HUES64 (cell line): ENCODE data around the gene CDYL2.

ENCODE experiments used
- H3K27ac ChIP-seq: 2 replicates; pipeline ENCODE4 v1.7.0; 2013; ENCODE audit warnings: low read depth, low read length, inconsistent platforms
- H3K27me3 ChIP-seq: 2 replicates; pipeline ENCODE4 v1.6.1; 2013; ENCODE audit warnings: mild to moderate bottlenecking, low read length; ENCODE audit not compliant: insufficient read depth
- H3K36me3 ChIP-seq: 2 replicates; pipeline ENCODE4 v1.6.1; 2013; ENCODE audit warnings: mild to moderate bottlenecking, low read length; ENCODE audit not compliant: insufficient read depth
- H3K4me1 ChIP-seq: 2 replicates; pipeline ENCODE4 v1.6.1; 2013; ENCODE audit warnings: mild to moderate bottlenecking, low read length, moderate library complexity; ENCODE audit not compliant: insufficient read depth
- H3K4me3 ChIP-seq: 2 replicates; pipeline ENCODE4 v1.5.1; 2013; ENCODE audit warnings: mild to moderate bottlenecking, low read length, moderate library complexity
- H3K9ac ChIP-seq: 2 replicates; pipeline ENCODE4 v1.6.1; 2013; ENCODE audit warnings: mild to moderate bottlenecking, low read depth, low read length
- H3K9me3 ChIP-seq: 2 replicates; pipeline ENCODE4 v1.6.1; 2013; ENCODE audit warnings: low read depth, low read length; ENCODE audit not compliant: insufficient read depth
- WGBS: fragments of 150-250, 120-280 bp; methylation state at CpG from one replicate; pipeline ENCODE4 v1.1.7; 2013; ENCODE audit warnings: missing lambda C conversion rate; 5-methylcytosine and 5-hydroxymethylcytosine counted together

CDYL2 gene

GRCh38 chr16:80723981-80724380 lies 80.4 kb downstream of the CDYL2 start:
- no peaks in the 10 kb centered on the region for H3K4me1 ChIP-seq
- 0 out of 2 replicates have a peak, but pooled peaks cover 6% of the 10 kb centered on the region for H3K9me3 ChIP-seq
- no peak overlapping the region for H3K27ac ChIP-seq
- H3K27me3 ChIP-seq = no peaks in the 10 kb centered on the region
- H3K36me3 ChIP-seq = no peaks in the 10 kb centered on the region
- no peak overlapping the region for H3K4me3 ChIP-seq
- no peak overlapping the region for H3K9ac ChIP-seq

- Histone ChIP-seq H3K9me3 (0 out of 2 replicates have a peak, but pooled peaks cover 6% of the 10 kb centered on the region), H3K27ac (no peak overlapping the region), H3K36me3 (no peaks in the 10 kb centered on the region), H3K27me3 (no peaks in the 10 kb centered on the region), H3K4me3 (no peak overlapping the region), H3K9ac (no peak overlapping the region), H3K4me1 (0 out of 2 replicates have a peak, but pooled peaks cover 4% of the 10 kb centered on the region)
- 94% methylated on average over 4 of the region's 4 CpGs for WGBS
Measured at GRCh38 chr16:80723091-80723490, 81.3 kb downstream of the CDYL2 start.

- 0 out of 2 replicates have a peak, but pooled peaks cover 4% of the 10 kb centered on the region for H3K4me1 ChIP-seq
- 90% methylated on average over 5 of the region's 5 CpGs for WGBS
- no peaks in the 10 kb centered on the region for H3K9me3 ChIP-seq
Measured at GRCh38 chr16:80720804-80721371, 83.5 kb downstream of the CDYL2 start.

GRCh38 chr16:80719573-80719972 lies 84.8 kb downstream of the CDYL2 start:
- WGBS = 89% methylated on average over 2 of the region's 2 CpGs
- H3K4me3 ChIP-seq = no peak overlapping the region

More at GRCh38 chr16:80720804-80721371, 83.5 kb downstream of the CDYL2 start:
- Histone ChIP-seq H3K27me3 (no peaks in the 10 kb centered on the region), H3K36me3 (no peaks in the 10 kb centered on the region), H3K27ac (no peak overlapping the region), H3K9ac (no peak overlapping the region), H3K4me3 (no peak overlapping the region)

GRCh38 chr16:80718480-80719220 lies 85.7 kb downstream of the CDYL2 start:
- Histone ChIP-seq H3K36me3 (no peaks in the 10 kb centered on the region), H3K27ac (no peak overlapping the region)
- WGBS = 87% methylated on average over 10 of the region's 10 CpGs

More at GRCh38 chr16:80719573-80719972, 84.8 kb downstream of the CDYL2 start:
- no peaks in the 10 kb centered on the region for H3K36me3 ChIP-seq
- no peak overlapping the region for H3K9ac ChIP-seq
- H3K9me3 ChIP-seq = no peaks in the 10 kb centered on the region
- H3K4me1 ChIP-seq = 0 out of 2 replicates have a peak, but pooled peaks cover 4% of the 10 kb centered on the region
- H3K27me3 ChIP-seq = no peaks in the 10 kb centered on the region
- H3K27ac ChIP-seq = no peak overlapping the region

GRCh38 chr16:80717611-80718010 lies 86.8 kb downstream of the CDYL2 start:
- no peak overlapping the region for H3K4me3 ChIP-seq

More at GRCh38 chr16:80718480-80719220, 85.7 kb downstream of the CDYL2 start:
- H3K27me3 ChIP-seq = no peaks in the 10 kb centered on the region
- H3K9ac ChIP-seq = no peak overlapping the region
- H3K9me3 ChIP-seq = no peaks in the 10 kb centered on the region
- H3K4me3 ChIP-seq = no peak overlapping the region
- H3K4me1 ChIP-seq = 0 out of 2 replicates have a peak, but pooled peaks cover 4% of the 10 kb centered on the region

GRCh38 chr16:80716564-80717139 lies 87.7 kb downstream of the CDYL2 start:
- Histone ChIP-seq H3K27me3 (no peaks in the 10 kb centered on the region), H3K27ac (no peak overlapping the region), H3K4me3 (no peak overlapping the region), H3K9me3 (no peaks in the 10 kb centered on the region), H3K4me1 (0 out of 2 replicates have a peak, but pooled peaks cover 4% of the 10 kb centered on the region), H3K9ac (no peak overlapping the region), H3K36me3 (no peaks in the 10 kb centered on the region)
- WGBS = 81% methylated on average over 2 of the region's 2 CpGs

More at GRCh38 chr16:80717611-80718010, 86.8 kb downstream of the CDYL2 start:
- no peak overlapping the region for H3K9ac ChIP-seq
- H3K27ac ChIP-seq = no peak overlapping the region
- WGBS = 91% methylated on average over 3 of the region's 3 CpGs
- no peaks in the 10 kb centered on the region for H3K36me3 ChIP-seq
- 0 out of 2 replicates have a peak, but pooled peaks cover 4% of the 10 kb centered on the region for H3K4me1 ChIP-seq
- H3K9me3 ChIP-seq = no peaks in the 10 kb centered on the region
- H3K27me3 ChIP-seq = no peaks in the 10 kb centered on the region

- H3K9me3 ChIP-seq = no peaks in the 10 kb centered on the region
- no peak overlapping the region for H3K4me3 ChIP-seq
- WGBS = 96% methylated on average over 4 of the region's 4 CpGs
- H3K36me3 ChIP-seq = no peaks in the 10 kb centered on the region
- H3K4me1 ChIP-seq = no peaks in the 10 kb centered on the region
- no peak overlapping the region for H3K27ac ChIP-seq
- H3K27me3 ChIP-seq = no peaks in the 10 kb centered on the region
- no peak overlapping the region for H3K9ac ChIP-seq
Measured at GRCh38 chr16:80711406-80711805, 93.0 kb downstream of the CDYL2 start.

GRCh38 chr16:80710918-80711317 lies 93.5 kb downstream of the CDYL2 start:
- no peaks in the 10 kb centered on the region for H3K27me3 ChIP-seq
- H3K4me3 ChIP-seq = no peak overlapping the region
- no peaks in the 10 kb centered on the region for H3K4me1 ChIP-seq
- H3K36me3 ChIP-seq = no peaks in the 10 kb centered on the region
- H3K27ac ChIP-seq = no peak overlapping the region
- H3K9me3 ChIP-seq = no peaks in the 10 kb centered on the region
- no peak overlapping the region for H3K9ac ChIP-seq
- WGBS = 96% methylated on average over 8 of the region's 8 CpGs

- 96% methylated on average over 9 of the region's 9 CpGs for WGBS
- H3K27me3 ChIP-seq = no peaks in the 10 kb centered on the region
- no peaks in the 10 kb centered on the region for H3K36me3 ChIP-seq
- no peak overlapping the region for H3K9ac ChIP-seq
- H3K27ac ChIP-seq = no peak overlapping the region
- no peak overlapping the region for H3K4me3 ChIP-seq
- no peaks in the 10 kb centered on the region for H3K4me1 ChIP-seq
- H3K9me3 ChIP-seq = no peaks in the 10 kb centered on the region
Measured at GRCh38 chr16:80708823-80709222, 95.6 kb downstream of the CDYL2 start.

- H3K4me3 ChIP-seq = no peak overlapping the region
- no peaks in the 10 kb centered on the region for H3K4me1 ChIP-seq
- no peaks in the 10 kb centered on the region for H3K36me3 ChIP-seq
- no peaks in the 10 kb centered on the region for H3K9me3 ChIP-seq
- no peak overlapping the region for H3K9ac ChIP-seq
- no peak overlapping the region for H3K27ac ChIP-seq
- H3K27me3 ChIP-seq = no peaks in the 10 kb centered on the region
Measured at GRCh38 chr16:80707686-80708085, 96.7 kb downstream of the CDYL2 start.
